Stimulated activated CD4-positive, alpha-beta T cell treated with anti-CD3 and anti-CD28 coated beads, Interleukin-1b, Interleukin-23, amount 100 ng/mL, for 24 hours (primary cell): Measurements from ENCODE around the gene BACE1-AS.
"Not testable (repeated sequence)": the region's sequence is repeated elsewhere in the genome, so short reads cannot be mapped to it uniquely, and the experiment has no call there.

Source experiments
- DNase-seq, 4 experiments: peaks; one replicate each; pipeline ENCODE4 v3.0.0-alpha.2; 2020; ENCODE audit warnings: low read depth in 4 of 4, low spot score in 1 of 4

The BACE1-AS gene

GRCh38 chr11:117319214-117319840 is 28.2 kb downstream of the BACE1-AS start:
- DNase-seq: no peak

DNA sequence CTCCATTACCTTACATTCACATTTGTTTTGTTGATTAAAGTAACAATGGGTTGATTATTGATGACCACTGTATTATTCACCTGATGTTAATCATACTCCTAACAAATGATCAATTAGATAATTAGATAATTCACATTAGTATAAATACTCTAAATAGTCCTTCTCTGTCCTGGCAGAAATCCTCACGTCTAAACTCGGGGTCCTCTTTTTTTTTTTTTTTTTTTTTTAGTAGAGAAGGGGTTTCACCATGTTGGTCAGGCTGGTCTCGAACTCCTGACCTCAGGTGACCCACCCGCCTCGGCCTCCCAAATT is 36.1 kb downstream of the BACE1-AS start:
- DNase-seq: not testable (repeated sequence)

DNA sequence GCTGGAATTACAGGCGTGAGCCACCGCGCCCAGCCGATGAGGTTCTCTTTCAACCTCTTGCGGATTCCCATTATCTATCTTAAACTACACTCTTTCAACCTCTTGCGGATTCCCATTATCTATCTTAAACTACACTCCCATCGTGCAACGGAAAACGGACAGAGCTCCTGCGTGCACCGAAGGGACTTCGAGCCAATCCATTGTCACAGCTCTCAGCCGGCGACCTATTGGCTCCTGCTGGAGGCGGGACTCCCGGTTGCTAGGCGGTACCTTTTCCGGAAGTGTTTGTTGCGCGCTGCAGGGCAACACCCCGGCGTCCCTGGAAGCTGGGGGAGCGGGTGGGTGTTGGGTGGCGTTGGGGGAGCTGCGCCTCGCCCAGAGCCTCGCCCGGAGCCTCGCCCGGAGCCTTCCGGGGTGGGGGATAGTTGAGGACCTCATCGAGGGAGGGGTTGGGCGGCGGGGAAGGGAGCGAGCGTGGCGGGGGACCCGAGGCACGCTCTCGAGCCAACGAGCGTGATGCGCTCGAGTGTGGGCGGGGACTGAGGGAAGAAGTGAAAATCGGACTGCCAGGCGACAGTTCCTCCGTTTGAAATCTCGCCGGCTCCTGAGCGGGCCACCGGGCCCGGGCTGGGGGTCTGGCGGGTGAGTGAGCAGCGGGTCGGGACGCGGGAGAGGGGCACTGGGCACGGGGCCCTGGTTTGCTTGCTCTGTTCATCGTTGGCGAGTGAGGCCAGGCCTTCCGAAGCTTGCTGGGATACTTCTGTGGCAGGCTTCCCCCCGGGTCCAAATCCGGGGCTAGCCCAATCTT is 36.6 kb downstream of the BACE1-AS start, which contains the start of gene CEP164:
TSS of gene CEP164 (plus strand) at position 288 of the 808 bp plus-strand sequence. CDS start 10,733 bp downstream, outside the sequence.
- DNase-seq: peak; percentile 75 to 90 (median 88)

GRCh38 chr11:117328375-117329010 is 37.3 kb downstream of the BACE1-AS start:
- DNase-seq: no peak

GRCh38 chr11:117332843-117333242 is 41.7 kb downstream of the BACE1-AS start:
- DNase-seq: no peak

GRCh38 chr11:117333917-117334316 is 42.8 kb downstream of the BACE1-AS start:
- no peak for DNase-seq

DNA sequence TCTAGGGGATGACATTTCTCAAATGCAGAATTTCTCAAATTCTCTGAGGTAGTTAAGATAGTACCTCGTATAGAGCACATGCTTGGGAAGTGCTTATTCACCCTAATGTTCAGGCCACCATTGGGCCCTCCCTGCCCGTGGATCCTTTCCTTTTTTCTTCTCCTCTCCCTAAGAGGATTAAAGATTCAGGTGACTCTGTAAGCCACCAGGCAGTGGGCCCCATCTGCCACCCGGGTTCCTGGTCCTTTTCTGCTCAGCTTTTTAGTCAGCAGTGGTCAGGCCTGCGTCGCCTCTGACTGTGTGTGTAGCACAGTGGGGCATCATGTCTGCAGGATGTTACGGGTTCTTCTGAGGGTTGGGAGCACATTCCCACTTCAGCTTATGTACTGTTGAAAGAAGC is 43.8 kb downstream of the BACE1-AS start:
- no peak for DNase-seq

DNA sequence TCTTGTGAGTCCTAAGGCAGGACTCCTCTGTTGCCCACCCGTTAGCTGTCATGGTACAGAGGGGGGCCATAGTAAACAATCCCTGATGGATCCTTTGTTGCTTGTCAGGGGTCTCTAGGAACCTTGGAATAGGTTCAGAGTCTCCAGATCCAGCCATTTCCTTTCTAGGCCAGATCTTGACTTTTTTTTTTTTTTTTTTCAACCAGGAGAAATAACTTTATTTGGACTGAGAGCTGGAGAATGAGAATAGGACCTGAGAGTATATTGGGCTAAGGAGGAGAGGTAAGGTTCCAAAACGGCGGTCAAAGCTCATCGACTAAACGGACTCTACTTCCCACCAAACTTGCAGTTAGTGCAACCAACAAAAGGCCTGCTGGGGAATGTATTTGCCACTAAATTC is 44.3 kb downstream of the BACE1-AS start:
- no peak for DNase-seq

DNA sequence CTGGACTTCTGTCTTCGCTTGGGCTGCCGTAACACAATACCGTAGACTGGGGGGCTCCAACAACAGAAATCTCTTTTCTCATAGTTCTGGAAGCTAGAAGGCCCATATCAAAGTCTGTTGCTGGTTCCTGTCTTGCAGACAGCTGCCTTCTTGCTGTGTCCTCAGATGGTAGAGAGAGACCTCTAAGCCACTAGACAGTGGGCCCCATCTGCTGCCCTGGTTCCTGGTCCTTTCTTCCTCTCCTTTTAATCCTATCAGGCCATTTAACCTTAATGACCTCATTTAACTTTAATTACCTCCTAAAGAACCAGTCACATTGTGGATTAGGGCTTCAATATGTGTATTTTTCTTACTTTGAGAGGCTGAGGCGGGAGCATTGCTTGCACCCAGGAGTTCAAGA is 45.9 kb downstream of the BACE1-AS start:
- DNase-seq: no peak
